Tibial nerve (tissue), 4 donors: ENCODE measurements around the gene ELMO1. TPM values are rescaled to one million over a fixed set of nuclear protein-coding genes. Genes with fewer than 3 reads are reported as not detected.

Source experiments
- DNase-seq, 2 donors: peaks; one replicate each; pipeline ENCODE4 v3.0.0-alpha.2; 2019; ENCODE audit warnings: low spot score in 2 of 2
- H3K27ac ChIP-seq, 4 donors: fragments of 200-600 bp; sonication (generic) in 3 of 4; one replicate each; pipeline ENCODE4 v1.5.1; 2017 to 2019; ENCODE audit warnings: mild to moderate bottlenecking in 1 of 4
- H3K27me3 ChIP-seq, 2 donors: fragments of 200-600 bp; sonication (generic) in 1 of 2; one replicate each; pipeline versions ENCODE4 v1.5.1 to v1.6.0; 2017 to 2019
- H3K36me3 ChIP-seq, 3 donors: fragments of 200-600 bp; sonication (generic); one replicate each; pipeline ENCODE4 v1.5.1; 2018 to 2019
- H3K4me1 ChIP-seq, 4 donors: fragments of 200-600 bp; sonication (generic) in 3 of 4; one replicate each; pipeline ENCODE4 v1.5.1; 2017 to 2019
- H3K4me3 ChIP-seq, 4 donors: fragments of 200-600 bp; sonication (generic) in 3 of 4; one replicate each; pipeline ENCODE4 v1.5.1; 2017 to 2019; ENCODE audit warnings: mild to moderate bottlenecking in 1 of 4, moderate library complexity in 1 of 4
- H3K9me3 ChIP-seq, 4 donors: fragments of 200-600 bp; sonication (generic) in 3 of 4; one replicate each; pipeline ENCODE4 v1.5.1; 2017 to 2019
- CTCF ChIP-seq, 5 experiments: fragments of 200-600 bp in 3 of 5; fragments of 450-650 bp in 2 of 5; sonication (generic) in 3 of 5; IDR thresholded peaks; one replicate each; pipeline ENCODE4 v1.5.1; 2016 to 2019; ENCODE audit warnings: antibody characterized with exemption in 5 of 5, mild to moderate bottlenecking in 3 of 5, moderate library complexity in 2 of 5
- EP300 ChIP-seq, 2 donors: sonication (generic); formaldehyde crosslinking; IDR thresholded peaks; one replicate each; pipeline ENCODE4 v1.6.1; 2017; ENCODE audit warnings: antibody characterized with exemption in 2 of 2, mild to moderate bottlenecking in 1 of 2
- POLR2A ChIP-seq, 2 donors: fragments of 450-650 bp; IDR thresholded peaks; one replicate each; pipeline ENCODE4 v1.6.1; 2017; ENCODE audit warnings: antibody characterized with exemption in 2 of 2, mild to moderate bottlenecking in 2 of 2, moderate library complexity in 2 of 2
- WGBS, 2 donors: methylation state at CpG; one replicate each; pipeline ENCODE4 v1.1.5; 2018; 5-methylcytosine and 5-hydroxymethylcytosine counted together
- total RNA-seq, 4 donors: library from RNA; depleted of rRNA; stranded (reverse); fragments of >200 nt; gene quantifications; one replicate each; pipeline ENCODE4 v1.1.0, GENCODE V29; 2016

ELMO1 gene
- total RNA-seq, 4 donors from 2014 or later: 196 to 328 (median 268) TPM

- no peak overlapping the region for H3K27ac ChIP-seq
- no peak for TF ChIP-seq EP300 (IDR thresholded peaks at IDR 0.05)
- H3K4me3 ChIP-seq: no peak overlapping the region
- H3K4me1 ChIP-seq: peaks cover 0 to 8% (median 0%) of the 10 kb centered on the region in 4 donors
- no peaks in the 10 kb centered on the region for H3K9me3 ChIP-seq
- no peaks in the 10 kb centered on the region for H3K36me3 ChIP-seq
- no peaks in the 10 kb centered on the region for H3K27me3 ChIP-seq
- WGBS, 2 donors: 79 to 80% methylated on average over 5 of the region's 5 CpGs
- no peak for DNase-seq
Observed at GRCh38 chr7:37061849-37062559, 386.7 kb downstream of the ELMO1 start.

GRCh38 chr7:37056234-37056912, 392.3 kb downstream of the ELMO1 start:
- no peaks in the 10 kb centered on the region for H3K27me3 ChIP-seq
- 77 to 81% methylated on average over 4 of the region's 4 CpGs for WGBS, 2 donors
- H3K9me3 ChIP-seq: no peaks in the 10 kb centered on the region
- H3K4me3 ChIP-seq: no peak overlapping the region
- H3K36me3 ChIP-seq: peaks cover 0 to 7% (median 0%) of the 10 kb centered on the region in 3 donors
- TF ChIP-seq EP300 (IDR thresholded peaks at IDR 0.05): no peak
- no peak for TF ChIP-seq CTCF (IDR thresholded peaks at IDR 0.05)
- no peak for TF ChIP-seq POLR2A (IDR thresholded peaks at IDR 0.05)
- no peak for DNase-seq
- H3K27ac ChIP-seq: no peak overlapping the region
- H3K4me1 ChIP-seq: no peaks in the 10 kb centered on the region

- no peaks in the 10 kb centered on the region for H3K27me3 ChIP-seq
- TF ChIP-seq POLR2A (IDR thresholded peaks at IDR 0.05) (no peak), CTCF (IDR thresholded peaks at IDR 0.05) (no peak), EP300 (IDR thresholded peaks at IDR 0.05) (no peak)
- WGBS, 2 donors: 47 to 52% methylated on average over 2 of the region's 2 CpGs
Observed at GRCh38 chr7:37054624-37055241, 393.9 kb downstream of the ELMO1 start.

GRCh38 chr7:37052705-37053104, 396.0 kb downstream of the ELMO1 start:
- WGBS, 2 donors: 30 to 45% methylated on average over 3 of the region's 3 CpGs

More at GRCh38 chr7:37054624-37055241, 393.9 kb downstream of the ELMO1 start:
- Histone ChIP-seq H3K4me1 (no peaks in the 10 kb centered on the region), H3K36me3 (peaks cover 0 to 7% (median 0%) of the 10 kb centered on the region in 3 donors), H3K27ac (no peak overlapping the region), H3K4me3 (no peak overlapping the region), H3K9me3 (no peaks in the 10 kb centered on the region)
- no peak for DNase-seq

GRCh38 chr7:37050801-37051200, 397.9 kb downstream of the ELMO1 start:
- DNase-seq: no peak
- peaks cover 0 to 17% (median 14%) of the 10 kb centered on the region in 4 donors for H3K4me1 ChIP-seq
- no peak overlapping the region for H3K27ac ChIP-seq
- 46 to 78% methylated on average over 1 of the region's 1 CpG for WGBS, 2 donors
- H3K27me3 ChIP-seq: no peaks in the 10 kb centered on the region
- no peaks in the 10 kb centered on the region for H3K36me3 ChIP-seq
- no peak for TF ChIP-seq CTCF (IDR thresholded peaks at IDR 0.05)
- no peak for TF ChIP-seq EP300 (IDR thresholded peaks at IDR 0.05)
- no peak for TF ChIP-seq POLR2A (IDR thresholded peaks at IDR 0.05)
- H3K4me3 ChIP-seq: no peak overlapping the region
- H3K9me3 ChIP-seq: no peaks in the 10 kb centered on the region

More at GRCh38 chr7:37052705-37053104, 396.0 kb downstream of the ELMO1 start:
- no peaks in the 10 kb centered on the region for H3K9me3 ChIP-seq
- H3K27me3 ChIP-seq: no peaks in the 10 kb centered on the region
- TF ChIP-seq EP300 (IDR thresholded peaks at IDR 0.05): no peak
- no peak for TF ChIP-seq CTCF (IDR thresholded peaks at IDR 0.05)
- TF ChIP-seq POLR2A (IDR thresholded peaks at IDR 0.05): no peak
- H3K4me3 ChIP-seq: no peak overlapping the region
- H3K27ac ChIP-seq: no peak overlapping the region
- H3K4me1 ChIP-seq: no peaks in the 10 kb centered on the region
- no peak for DNase-seq
- peaks cover 0 to 7% (median 0%) of the 10 kb centered on the region in 3 donors for H3K36me3 ChIP-seq
